Left ventricle myocardium inferior (tissue), 1 donor: Measurements from ENCODE around the gene HOXC11. TPM values are rescaled to one million over a fixed set of nuclear protein-coding genes. Genes with fewer than 3 reads are reported as not detected.

Source experiments
- DNase-seq: peaks from one replicate; pipeline ENCODE4 v3.0.0-alpha.2; 2020
- H3K27ac ChIP-seq: fragments of 200-600 bp; replicated peaks from 2 replicates; pipeline ENCODE4 v1.8.0; 2021
- H3K27me3 ChIP-seq: fragments of 200-600 bp; 2 replicates; pipeline ENCODE4 v1.8.0; 2021; ENCODE audit warnings: low read depth
- H3K36me3 ChIP-seq: fragments of 200-600 bp; 2 replicates; pipeline ENCODE4 v1.8.0; 2021
- H3K4me1 ChIP-seq: fragments of 200-600 bp; 2 replicates; pipeline ENCODE4 v1.8.0; 2021
- H3K4me3 ChIP-seq: fragments of 200-600 bp; 2 replicates; pipeline ENCODE4 v1.8.0; 2021; ENCODE audit warnings: mild to moderate bottlenecking, moderate library complexity
- H3K9me3 ChIP-seq: fragments of 200-600 bp; replicated peaks from 2 replicates; pipeline ENCODE4 v1.8.0; 2021
- intact Hi-C: fragments of 100-400 bp; cut with micrococcal nuclease; formaldehyde crosslinking; loops from one replicate; pipeline ENCODE4 v1.11.0; 2022
- total RNA-seq: library from RNA; stranded (reverse); fragmentation: NEBNext Ultra II Directional; extraction: Animal tissue kit (Norgen Biotek cat#: 25700); gene quantifications from one replicate; pipeline ENCODE4 v1.2.1, GENCODE V29; 2021
- TF ChIP-seq, protein P1 (sequence below): fragments of 200-600 bp; IDR thresholded peaks from 2 replicates; pipeline ENCODE4 v1.8.0; 2021; ENCODE audit warnings: antibody characterized with exemption, mild to moderate bottlenecking, borderline replicate concordance
- donor health status: DM: no; HTN: yes; CAD: no; lungs with severe emphysema.

The HOXC11 gene
- total RNA-seq, 1 donor from 2014 or later, result not detected

DNA sequence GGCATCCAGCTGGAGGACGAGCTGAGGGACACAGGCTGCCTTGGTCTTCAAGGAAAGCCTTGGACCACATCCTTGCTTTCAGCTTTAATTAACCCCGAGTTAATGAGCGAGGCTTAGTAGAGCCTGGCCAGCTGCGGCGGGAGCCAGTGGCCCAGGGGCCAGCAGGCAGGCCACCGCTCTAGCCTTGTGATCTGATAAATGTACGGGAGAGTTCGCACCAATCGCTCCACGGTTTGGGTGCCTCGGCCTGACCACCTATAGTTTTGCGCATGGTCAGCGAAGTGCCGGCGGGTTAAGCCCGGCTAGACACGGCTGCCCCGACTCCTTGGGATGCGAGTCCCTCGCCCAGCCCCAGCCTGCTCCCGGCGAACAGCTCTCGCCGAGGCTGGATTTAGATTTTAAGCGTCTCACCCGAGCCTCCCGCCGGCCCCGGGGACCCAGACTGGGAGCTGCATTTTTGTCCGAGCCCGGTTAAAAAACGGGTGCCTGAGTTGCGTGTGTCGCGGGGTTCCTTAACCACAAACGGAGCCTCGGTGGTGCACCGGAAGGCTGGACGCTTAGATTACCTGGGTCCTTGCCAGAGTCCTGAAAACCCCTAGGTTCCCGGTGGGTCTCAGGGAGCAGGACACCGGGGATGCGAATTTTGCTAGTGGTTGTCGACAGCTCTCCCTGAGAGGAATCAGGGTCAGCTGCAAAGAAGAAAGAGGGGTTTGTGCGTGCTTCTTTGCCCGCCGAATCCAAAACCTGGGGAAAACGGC is 21.2 kb upstream of the HOXC11 start:
- no peak overlapping the region for H3K4me3 ChIP-seq
- no peak overlapping the region for H3K27ac ChIP-seq
- H3K9me3 ChIP-seq, result no peaks in the 10 kb centered on the region
- no peaks in the 10 kb centered on the region for H3K36me3 ChIP-seq
- TF ChIP-seq, protein P1, sequence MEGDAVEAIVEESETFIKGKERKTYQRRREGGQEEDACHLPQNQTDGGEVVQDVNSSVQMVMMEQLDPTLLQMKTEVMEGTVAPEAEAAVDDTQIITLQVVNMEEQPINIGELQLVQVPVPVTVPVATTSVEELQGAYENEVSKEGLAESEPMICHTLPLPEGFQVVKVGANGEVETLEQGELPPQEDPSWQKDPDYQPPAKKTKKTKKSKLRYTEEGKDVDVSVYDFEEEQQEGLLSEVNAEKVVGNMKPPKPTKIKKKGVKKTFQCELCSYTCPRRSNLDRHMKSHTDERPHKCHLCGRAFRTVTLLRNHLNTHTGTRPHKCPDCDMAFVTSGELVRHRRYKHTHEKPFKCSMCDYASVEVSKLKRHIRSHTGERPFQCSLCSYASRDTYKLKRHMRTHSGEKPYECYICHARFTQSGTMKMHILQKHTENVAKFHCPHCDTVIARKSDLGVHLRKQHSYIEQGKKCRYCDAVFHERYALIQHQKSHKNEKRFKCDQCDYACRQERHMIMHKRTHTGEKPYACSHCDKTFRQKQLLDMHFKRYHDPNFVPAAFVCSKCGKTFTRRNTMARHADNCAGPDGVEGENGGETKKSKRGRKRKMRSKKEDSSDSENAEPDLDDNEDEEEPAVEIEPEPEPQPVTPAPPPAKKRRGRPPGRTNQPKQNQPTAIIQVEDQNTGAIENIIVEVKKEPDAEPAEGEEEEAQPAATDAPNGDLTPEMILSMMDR, result no peak
- intact Hi-C loops, result no loop called here
- peaks cover 12% of the 10 kb centered on the region for H3K4me1 ChIP-seq
- DNase-seq, result no peak
- peaks cover 100% of the 10 kb centered on the region for H3K27me3 ChIP-seq

GRCh38 chr12:53952335-53952694 is 20.6 kb upstream of the HOXC11 start:
- Histone ChIP-seq H3K4me3 (no peak overlapping the region), H3K4me1 (peaks cover 12% of the 10 kb centered on the region), H3K27ac (no peak overlapping the region), H3K9me3 (no peaks in the 10 kb centered on the region), H3K27me3 (peaks cover 100% of the 10 kb centered on the region), H3K36me3 (no peaks in the 10 kb centered on the region)
- TF ChIP-seq, protein P1, result no peak
- no peak for DNase-seq
- intact Hi-C loops, result no loop called here

- intact Hi-C loops, result no loop called here
- Histone ChIP-seq H3K9me3 (no peaks in the 10 kb centered on the region), H3K36me3 (no peaks in the 10 kb centered on the region), H3K27ac (no peak overlapping the region), H3K27me3 (peaks cover 100% of the 10 kb centered on the region), H3K4me3 (no peak overlapping the region), H3K4me1 (peaks cover 12% of the 10 kb centered on the region)
- DNase-seq, result no peak
- TF ChIP-seq, protein P1, result no peak
Measured at GRCh38 chr12:53952871-53953734, 19.8 kb upstream of the HOXC11 start.

DNA sequence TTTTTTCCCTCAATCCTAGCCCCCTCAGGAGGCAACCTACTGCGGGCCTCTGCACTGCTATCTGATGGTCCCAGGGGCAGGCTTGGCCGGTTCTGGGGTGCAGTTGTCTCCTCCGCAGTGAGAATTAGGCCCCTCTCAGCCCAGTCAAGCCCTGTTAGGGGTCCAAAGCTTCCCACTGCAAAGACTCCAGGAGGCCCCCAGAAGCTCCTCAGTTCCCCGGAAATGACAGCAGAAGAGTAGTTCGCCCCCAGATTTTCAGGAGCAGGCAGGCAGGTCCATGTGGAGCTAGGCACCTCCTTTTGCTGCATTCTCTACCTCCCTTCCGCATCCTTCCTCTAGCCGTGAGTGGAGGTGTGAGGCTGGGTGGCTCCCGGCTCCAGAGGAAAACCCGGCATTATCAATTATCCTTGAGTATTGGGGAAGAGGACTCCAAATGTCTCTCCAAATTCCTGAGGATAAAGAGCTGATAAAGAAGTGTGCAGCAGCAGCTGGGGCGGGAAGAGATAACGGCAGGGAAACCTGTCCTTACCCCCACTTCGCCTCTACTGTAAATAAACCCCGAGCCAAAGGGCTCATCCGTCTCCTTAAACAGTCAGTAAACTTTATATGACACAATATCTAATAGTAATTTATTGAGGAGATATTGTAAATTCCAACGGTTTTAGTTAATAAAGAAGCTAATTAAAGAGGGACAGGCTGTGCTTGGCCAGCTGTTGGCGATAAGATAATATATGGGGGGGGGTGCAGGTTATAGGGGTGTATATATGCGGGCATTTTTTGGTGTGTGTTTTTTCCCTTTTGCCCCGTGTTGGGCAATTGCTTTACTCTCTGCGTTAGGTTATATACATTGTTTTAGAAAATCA is 18.9 kb upstream of the HOXC11 start:
- Histone ChIP-seq H3K27ac (no peak overlapping the region), H3K9me3 (no peaks in the 10 kb centered on the region), H3K4me1 (peaks cover 12% of the 10 kb centered on the region), H3K4me3 (no peak overlapping the region), H3K36me3 (no peaks in the 10 kb centered on the region), H3K27me3 (peaks cover 100% of the 10 kb centered on the region)
- DNase-seq, result no peak
- intact Hi-C loops, result no loop called here
- TF ChIP-seq, protein P1, result no peak

DNA sequence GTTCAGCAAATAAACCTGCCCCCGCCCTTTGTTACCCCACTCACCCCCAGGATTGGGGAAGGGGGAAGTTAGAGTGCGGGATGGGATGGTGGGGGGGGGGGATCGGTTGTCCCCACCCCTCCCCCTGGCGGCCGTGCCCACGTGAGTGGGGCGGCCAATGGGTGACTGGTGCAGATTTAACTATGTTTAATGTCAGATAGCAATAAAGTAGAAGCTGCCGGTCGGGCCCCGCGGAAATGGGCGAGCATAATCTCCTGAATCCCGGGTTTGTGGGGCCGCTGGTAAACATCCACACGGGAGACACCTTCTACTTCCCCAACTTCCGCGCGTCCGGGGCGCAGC is 18.3 kb upstream of the HOXC11 start, which contains the start of gene HOXC12:
Gene HOXC12 (plus strand): TSS at position 210 of the 342 bp plus-strand sequence. CDS start 27 bp downstream, at position 237.
- intact Hi-C loops, result no loop called here
- Histone ChIP-seq H3K9me3 (no peaks in the 10 kb centered on the region), H3K4me1 (peaks cover 12% of the 10 kb centered on the region), H3K4me3 (no peak within 1 kb of the TSS), H3K27me3 (peaks cover 100% of the 10 kb centered on the region), H3K27ac (no peak within 1 kb of the TSS), H3K36me3 (no peaks in the 10 kb centered on the region)
- TF ChIP-seq, protein P1, result no peak
- no peak for DNase-seq
